ENCODE data around the gene MAP1LC3A. TPM values are rescaled to one million over a fixed set of nuclear protein-coding genes. Genes with fewer than 3 reads are reported as not detected.

Gene MAP1LC3A
- total and polyA plus RNA-seq, 2 experiments from 2014 or later: 80.3 to 83.1 TPM

GRCh38 chr20:34526466-34526865 lies 32.1 kb upstream of the MAP1LC3A start:
- peaks cover 54% of the 10 kb centered on the region for H3F3A ChIP-seq (ENCODE audit: insufficient read depth)
- H4K20me1 ChIP-seq (ENCODE audit: insufficient read depth): 0 out of 2 replicates have a peak, but pooled peaks cover 4% of the 10 kb centered on the region
- DNase-seq: peak; percentile 17
- H2AFZ ChIP-seq: no peak overlapping the region
- in situ Hi-C loops (cut with MboI): no loop called here
- 63 to 74% methylated on average over 5 of the region's 5 CpGs for WGBS, 2 experiments (ENCODE audit: low coverage in 1 of 2, low lambda C conversion rate in 2 of 2, missing lambda C conversion rate in 2 of 2)
- peak overlapping the region; percentile 61 for H3K4me2 ChIP-seq (ENCODE audit: unreplicated experiment)
- no peaks in the 10 kb centered on the region for H3K9me3 ChIP-seq (ENCODE audit: low read depth)
- no peak for TF ChIP-seq EZH2 (IDR thresholded peaks at IDR 0.05; ENCODE audit: insufficient read depth, poor library complexity, severe bottlenecking)
- no peak for TF ChIP-seq EZH2phosphoT487 (IDR thresholded peaks at IDR 0.05; ENCODE audit: insufficient read depth, low read depth)
- H3K4me3 ChIP-seq: no peak overlapping the region
- peak overlapping the region; percentile 89 for H3K27ac ChIP-seq
- no peaks in the 10 kb centered on the region for H3K9me2 ChIP-seq (ENCODE audit: insufficient read depth)
- H3K79me2 ChIP-seq (ENCODE audit: insufficient read depth): peaks cover 85% of the 10 kb centered on the region
- peaks cover 42% of the 10 kb centered on the region for H3K4me1 ChIP-seq (ENCODE audit: insufficient read depth)
- peak overlapping the region; percentile 69 for H3K9ac ChIP-seq
- peaks cover 33% of the 10 kb centered on the region for H3K36me3 ChIP-seq (ENCODE audit: low read depth)
- no peaks in the 10 kb centered on the region for H3K27me3 ChIP-seq (replicated peaks; ENCODE audit: insufficient read depth)

GRCh38 chr20:34527016-34527415 lies 31.5 kb upstream of the MAP1LC3A start:
- Histone ChIP-seq H3K9me2 (ENCODE audit: insufficient read depth) (no peaks in the 10 kb centered on the region), H3K27me3 (replicated peaks; ENCODE audit: insufficient read depth) (no peaks in the 10 kb centered on the region), H3K27ac (peak overlapping the region; percentile 89), H3K4me3 (no peak overlapping the region), H3K36me3 (ENCODE audit: low read depth) (peaks cover 33% of the 10 kb centered on the region), H3K79me2 (ENCODE audit: insufficient read depth) (peaks cover 85% of the 10 kb centered on the region), H3K4me1 (ENCODE audit: insufficient read depth) (peaks cover 42% of the 10 kb centered on the region), H4K20me1 (ENCODE audit: insufficient read depth) (0 out of 2 replicates have a peak, but pooled peaks cover 4% of the 10 kb centered on the region), H3K4me2 (ENCODE audit: unreplicated experiment) (peak overlapping the region; percentile 61), H3F3A (ENCODE audit: insufficient read depth) (peaks cover 48% of the 10 kb centered on the region), H2AFZ (no peak overlapping the region), H3K9ac (peak overlapping the region; percentile 69), H3K9me3 (ENCODE audit: low read depth) (no peaks in the 10 kb centered on the region)
- in situ Hi-C loops (cut with MboI): no loop called here
- no peak for DNase-seq
- 97 to 99% methylated on average over 10 of the region's 10 CpGs for WGBS, 2 experiments (ENCODE audit: low coverage in 1 of 2, low lambda C conversion rate in 2 of 2, missing lambda C conversion rate in 2 of 2)
- TF ChIP-seq EZH2 (IDR thresholded peaks at IDR 0.05; ENCODE audit: insufficient read depth, poor library complexity, severe bottlenecking) (no peak), EZH2phosphoT487 (IDR thresholded peaks at IDR 0.05; ENCODE audit: insufficient read depth, low read depth) (no peak)

- Histone ChIP-seq H3K27me3 (replicated peaks; ENCODE audit: insufficient read depth) (no peaks in the 10 kb centered on the region), H2AFZ (no peak overlapping the region), H3K4me1 (ENCODE audit: insufficient read depth) (peaks cover 28% of the 10 kb centered on the region), H3K27ac (no peak overlapping the region), H3K9me2 (ENCODE audit: insufficient read depth) (no peaks in the 10 kb centered on the region), H3K4me3 (no peak overlapping the region), H3F3A (ENCODE audit: insufficient read depth) (peaks cover 31% of the 10 kb centered on the region), H3K9ac (no peak overlapping the region), H4K20me1 (ENCODE audit: insufficient read depth) (no peaks in the 10 kb centered on the region), H3K4me2 (ENCODE audit: unreplicated experiment) (no peak overlapping the region), H3K9me3 (ENCODE audit: low read depth) (no peaks in the 10 kb centered on the region), H3K79me2 (ENCODE audit: insufficient read depth) (peaks cover 81% of the 10 kb centered on the region), H3K36me3 (ENCODE audit: low read depth) (peaks cover 42% of the 10 kb centered on the region)
- peak; percentile 15 for DNase-seq
- TF ChIP-seq EZH2phosphoT487 (IDR thresholded peaks at IDR 0.05; ENCODE audit: insufficient read depth, low read depth): no peak
- no peak for TF ChIP-seq EZH2 (IDR thresholded peaks at IDR 0.05; ENCODE audit: insufficient read depth, poor library complexity, severe bottlenecking)
- WGBS, 2 experiments (ENCODE audit: low coverage in 1 of 2, low lambda C conversion rate in 2 of 2, missing lambda C conversion rate in 2 of 2): 65 to 69% methylated on average over 5 of the region's 5 CpGs
- in situ Hi-C loops (cut with MboI): no loop called here
These were observed 29.6 kb upstream of the MAP1LC3A start for GRCh38 chr20:34528921-34529297.

GRCh38 chr20:34529742-34530141 lies 28.8 kb upstream of the MAP1LC3A start:
- DNase-seq: no peak
- TF ChIP-seq EZH2 (IDR thresholded peaks at IDR 0.05; ENCODE audit: insufficient read depth, poor library complexity, severe bottlenecking) (no peak), EZH2phosphoT487 (IDR thresholded peaks at IDR 0.05; ENCODE audit: insufficient read depth, low read depth) (no peak)
- Histone ChIP-seq H3K4me1 (ENCODE audit: insufficient read depth) (peaks cover 21% of the 10 kb centered on the region), H3K27me3 (replicated peaks; ENCODE audit: insufficient read depth) (no peaks in the 10 kb centered on the region), H3K4me2 (ENCODE audit: unreplicated experiment) (no peak overlapping the region), H3K9ac (no peak overlapping the region), H3K36me3 (ENCODE audit: low read depth) (peaks cover 49% of the 10 kb centered on the region), H3K4me3 (no peak overlapping the region), H3K9me3 (ENCODE audit: low read depth) (no peaks in the 10 kb centered on the region), H3K27ac (no peak overlapping the region), H3K79me2 (ENCODE audit: insufficient read depth) (peaks cover 72% of the 10 kb centered on the region), H3F3A (ENCODE audit: insufficient read depth) (peaks cover 24% of the 10 kb centered on the region), H4K20me1 (ENCODE audit: insufficient read depth) (no peaks in the 10 kb centered on the region), H2AFZ (no peak overlapping the region), H3K9me2 (ENCODE audit: insufficient read depth) (no peaks in the 10 kb centered on the region)
- in situ Hi-C loops (cut with MboI): no loop called here
- WGBS, 2 experiments (ENCODE audit: low coverage in 1 of 2, low lambda C conversion rate in 2 of 2, missing lambda C conversion rate in 2 of 2): 73 to 75% methylated on average over 3 of the region's 3 CpGs

GRCh38 chr20:34530342-34530741 lies 28.2 kb upstream of the MAP1LC3A start:
- Histone ChIP-seq H3K9ac (no peak overlapping the region), H4K20me1 (ENCODE audit: insufficient read depth) (no peaks in the 10 kb centered on the region), H3K36me3 (ENCODE audit: low read depth) (peaks cover 55% of the 10 kb centered on the region), H2AFZ (no peak overlapping the region), H3K4me2 (ENCODE audit: unreplicated experiment) (no peak overlapping the region), H3F3A (ENCODE audit: insufficient read depth) (peaks cover 18% of the 10 kb centered on the region), H3K27me3 (replicated peaks; ENCODE audit: insufficient read depth) (no peaks in the 10 kb centered on the region), H3K4me1 (ENCODE audit: insufficient read depth) (peaks cover 16% of the 10 kb centered on the region), H3K27ac (no peak overlapping the region), H3K4me3 (no peak overlapping the region), H3K9me2 (ENCODE audit: insufficient read depth) (no peaks in the 10 kb centered on the region), H3K9me3 (ENCODE audit: low read depth) (no peaks in the 10 kb centered on the region), H3K79me2 (ENCODE audit: insufficient read depth) (peaks cover 66% of the 10 kb centered on the region)
- no peak for DNase-seq
- in situ Hi-C loops (cut with MboI): no loop called here
- TF ChIP-seq EZH2 (IDR thresholded peaks at IDR 0.05; ENCODE audit: insufficient read depth, poor library complexity, severe bottlenecking): no peak
- no peak for TF ChIP-seq EZH2phosphoT487 (IDR thresholded peaks at IDR 0.05; ENCODE audit: insufficient read depth, low read depth)
- WGBS, 2 experiments (ENCODE audit: low coverage in 1 of 2, low lambda C conversion rate in 2 of 2, missing lambda C conversion rate in 2 of 2): 94 to 97% methylated on average over 5 of the region's 5 CpGs

All from GM23248 (cell line).